Measurements from ENCODE around the gene PAIP2B. TPM values are rescaled to one million over a fixed set of nuclear protein-coding genes. Genes with fewer than 3 reads are reported as not detected.
"Not testable (repeated sequence)": the region's sequence is repeated elsewhere in the genome, so short reads cannot be mapped to it uniquely, and the experiment has no call there.

PAIP2B gene
- total RNA-seq, 1 donor from 2014 or later = 25.1 TPM

GRCh38 chr2:71235930-71236587 lies 9.2 kb upstream of the PAIP2B start:
- Mint-ChIP-seq H3K4me3 (ENCODE audit: low read depth) (no peak overlapping the region), H3K4me1 (ENCODE audit: low read depth) (no peaks in the 10 kb centered on the region), H3K27ac (no peak overlapping the region), H3K27me3 (peaks cover 6% of the 10 kb centered on the region), H3K36me3 (ENCODE audit: insufficient read depth) (no peaks in the 10 kb centered on the region), H3K9me3 (ENCODE audit: low read depth) (peaks cover 8% of the 10 kb centered on the region)
- TF ChIP-seq CTCF (IDR thresholded peaks at IDR 0.05; ENCODE audit: unreplicated experiment) = no peak
- no peak for DNase-seq (ENCODE audit: low spot score, unreplicated experiment)

GRCh38 chr2:71233072-71233471 lies 6.2 kb upstream of the PAIP2B start:
- not testable (repeated sequence) for H3K4me1 Mint-ChIP-seq (ENCODE audit: low read depth); H3K9me3 Mint-ChIP-seq (ENCODE audit: low read depth); H3K36me3 Mint-ChIP-seq (ENCODE audit: insufficient read depth); DNase-seq (ENCODE audit: low spot score, unreplicated experiment); H3K27me3 Mint-ChIP-seq; H3K4me3 Mint-ChIP-seq (ENCODE audit: low read depth); H3K27ac Mint-ChIP-seq

- DNase-seq (ENCODE audit: low spot score, unreplicated experiment) = peak; percentile 52
- H3K9me3 Mint-ChIP-seq (ENCODE audit: low read depth) = no peaks in the 10 kb centered on the region
- H3K36me3 Mint-ChIP-seq (ENCODE audit: insufficient read depth) = peaks cover 3% of the 10 kb centered on the region
- H3K4me1 Mint-ChIP-seq (ENCODE audit: low read depth) = peaks cover 12% of the 10 kb centered on the region
- peak; percentile 26 for TF ChIP-seq CTCF (IDR thresholded peaks at IDR 0.05; ENCODE audit: unreplicated experiment)
- H3K27ac Mint-ChIP-seq = peak overlapping the region; percentile 99
- peak overlapping the region; percentile 98 for H3K4me3 Mint-ChIP-seq (ENCODE audit: low read depth)
- peaks cover 3% of the 10 kb centered on the region for H3K27me3 Mint-ChIP-seq
These were observed 573 bp downstream of the PAIP2B start for GRCh38 chr2:71226096-71226964.

- Mint-ChIP-seq H3K36me3 (ENCODE audit: insufficient read depth) (peaks cover 4% of the 10 kb centered on the region), H3K4me1 (ENCODE audit: low read depth) (peaks cover 12% of the 10 kb centered on the region), H3K4me3 (ENCODE audit: low read depth) (no peak overlapping the region), H3K27ac (no peak overlapping the region), H3K27me3 (peaks cover 3% of the 10 kb centered on the region), H3K9me3 (ENCODE audit: low read depth) (peaks cover under 1% of the 10 kb centered on the region)
- no peak for DNase-seq (ENCODE audit: low spot score, unreplicated experiment)
- TF ChIP-seq CTCF (IDR thresholded peaks at IDR 0.05; ENCODE audit: unreplicated experiment) = no peak
These were observed 2.0 kb downstream of the PAIP2B start for GRCh38 chr2:71224935-71225334.

- Mint-ChIP-seq H3K27ac (no peak overlapping the region), H3K4me1 (ENCODE audit: low read depth) (peaks cover 12% of the 10 kb centered on the region), H3K27me3 (peaks cover 2% of the 10 kb centered on the region), H3K4me3 (ENCODE audit: low read depth) (no peak overlapping the region), H3K36me3 (ENCODE audit: insufficient read depth) (peaks cover 4% of the 10 kb centered on the region), H3K9me3 (ENCODE audit: low read depth) (peaks cover 4% of the 10 kb centered on the region)
- DNase-seq (ENCODE audit: low spot score, unreplicated experiment) = no peak
- no peak for TF ChIP-seq CTCF (IDR thresholded peaks at IDR 0.05; ENCODE audit: unreplicated experiment)
These were observed 2.4 kb downstream of the PAIP2B start for GRCh38 chr2:71224457-71224856.

Data from progenitor cell of endocrine pancreas (in vitro differentiated cells).